ENCODE results near the gene PCBD1.
"Not testable (repeated sequence)": the region's sequence is repeated elsewhere in the genome, so short reads cannot be mapped to it uniquely, and the experiment has no call there.

PCBD1 gene

GRCh38 chr10:70887804-70888800, at the start of gene PCBD1:
TSS of gene PCBD1 (minus strand) at chr10:70888565. CDS start at chr10:70888533, 32 bp downstream.
- peak; percentile 79 for DNase-seq

- no peak for DNase-seq
These were observed 49.3 kb upstream of the PCBD1 start for GRCh38 chr10:70937661-70938060.

- no peak for DNase-seq
These were observed 47.7 kb upstream of the PCBD1 start for GRCh38 chr10:70936111-70936510.

- DNase-seq, result no peak
These were observed 47.3 kb upstream of the PCBD1 start for GRCh38 chr10:70935631-70936030.

- DNase-seq, result no peak
These were observed 46.8 kb upstream of the PCBD1 start for GRCh38 chr10:70935125-70935625.

- DNase-seq, result no peak
These were observed 46.3 kb upstream of the PCBD1 start for GRCh38 chr10:70934701-70935100.

GRCh38 chr10:70932392-70933196, 44.2 kb upstream of the PCBD1 start:
- no peak for DNase-seq

GRCh38 chr10:70931168-70931815, 42.9 kb upstream of the PCBD1 start:
- no peak for DNase-seq

- DNase-seq, result no peak
These were observed 42.1 kb upstream of the PCBD1 start for GRCh38 chr10:70930263-70931000.

- DNase-seq, result no peak
These were observed 39.8 kb upstream of the PCBD1 start for GRCh38 chr10:70928140-70928539.

- DNase-seq, result no peak
These were observed 39.0 kb upstream of the PCBD1 start for GRCh38 chr10:70927189-70927943.

- DNase-seq, result no peak
These were observed 38.0 kb upstream of the PCBD1 start for GRCh38 chr10:70926226-70927000.

- peak; percentile 69 for DNase-seq
These were observed 37.2 kb upstream of the PCBD1 start for GRCh38 chr10:70925377-70926225.

GRCh38 chr10:70923696-70924095, 35.3 kb upstream of the PCBD1 start:
- no peak for DNase-seq

GRCh38 chr10:70921285-70921684, 32.9 kb upstream of the PCBD1 start:
- DNase-seq, result no peak

GRCh38 chr10:70920519-70920918, 32.2 kb upstream of the PCBD1 start:
- DNase-seq, result no peak

- DNase-seq, result not testable (repeated sequence)
These were observed 31.5 kb upstream of the PCBD1 start for GRCh38 chr10:70919906-70920305.

GRCh38 chr10:70918851-70919530, 30.6 kb upstream of the PCBD1 start:
- DNase-seq, result no peak

- no peak for DNase-seq
These were observed 29.3 kb upstream of the PCBD1 start for GRCh38 chr10:70917635-70918034.
